Central memory CD4-positive, alpha-beta T cell (primary cell): ENCODE measurements around the gene PPP1R7.

ENCODE experiments used
- DNase-seq: peaks from one replicate; pipeline ENCODE4 v3.0.0; 2022

Gene PPP1R7

DNA sequence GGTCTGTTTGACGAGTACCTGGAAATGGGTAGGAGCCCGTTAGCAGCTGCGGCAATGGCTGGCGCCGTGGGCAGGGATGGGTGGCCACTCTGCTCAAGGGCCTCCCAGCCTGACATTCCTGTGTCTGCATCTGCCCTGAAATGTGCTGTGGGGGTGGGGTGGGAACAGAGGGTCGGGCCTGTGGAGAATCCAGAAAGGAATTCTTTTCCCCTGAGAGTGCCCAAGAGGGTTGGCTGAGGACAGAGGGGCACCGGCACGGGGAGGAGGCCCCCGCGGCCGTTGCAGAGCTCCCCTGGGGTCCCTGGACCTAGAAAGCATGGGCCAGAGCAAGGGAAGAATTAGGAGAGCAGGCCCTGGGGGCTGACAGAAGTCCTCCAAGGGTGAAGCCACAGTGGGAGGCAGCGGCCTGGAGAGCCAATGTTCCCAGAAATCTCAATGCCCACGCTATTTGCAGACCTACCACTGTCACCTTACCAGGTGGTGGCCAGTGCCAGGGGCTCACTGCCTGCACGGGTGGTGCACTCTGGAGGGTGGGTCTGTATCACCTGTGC is 66.0 kb downstream of the PPP1R7 start:
- DNase-seq, result no peak

DNA sequence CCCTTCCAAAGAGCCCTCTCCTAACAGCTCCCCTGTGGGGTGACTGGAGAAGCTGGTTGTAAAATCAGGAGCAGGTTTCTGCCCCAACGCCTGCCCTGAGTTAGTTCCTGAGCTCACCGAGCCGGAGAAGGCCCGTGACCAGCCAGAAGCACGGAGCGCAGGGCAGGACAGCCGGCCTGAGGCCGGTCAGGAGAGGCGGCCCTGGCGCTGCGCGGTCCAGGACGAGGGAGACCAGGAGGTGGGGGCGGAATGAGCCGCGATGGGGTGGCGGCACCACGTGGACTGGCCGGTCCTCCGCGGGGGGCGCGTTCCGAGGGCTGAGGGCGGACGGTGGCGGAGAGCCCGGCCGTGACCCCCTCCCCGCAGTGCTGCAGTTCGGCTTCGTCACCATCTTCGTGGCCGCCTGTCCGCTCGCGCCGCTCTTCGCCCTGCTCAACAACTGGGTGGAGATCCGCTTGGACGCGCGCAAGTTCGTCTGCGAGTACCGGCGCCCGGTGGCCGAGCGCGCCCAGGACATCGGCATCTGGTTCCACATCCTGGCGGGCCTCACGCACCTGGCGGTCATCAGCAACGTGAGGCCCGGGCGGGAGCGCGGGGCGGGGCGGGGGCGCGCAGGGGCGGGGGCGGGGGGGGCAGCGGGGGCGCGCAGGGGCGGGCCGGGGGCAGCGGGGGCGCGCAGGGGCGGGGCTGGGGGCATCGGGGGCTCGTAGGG is 67.2 kb downstream of the PPP1R7 start:
- DNase-seq, result peak; percentile 28

DNA sequence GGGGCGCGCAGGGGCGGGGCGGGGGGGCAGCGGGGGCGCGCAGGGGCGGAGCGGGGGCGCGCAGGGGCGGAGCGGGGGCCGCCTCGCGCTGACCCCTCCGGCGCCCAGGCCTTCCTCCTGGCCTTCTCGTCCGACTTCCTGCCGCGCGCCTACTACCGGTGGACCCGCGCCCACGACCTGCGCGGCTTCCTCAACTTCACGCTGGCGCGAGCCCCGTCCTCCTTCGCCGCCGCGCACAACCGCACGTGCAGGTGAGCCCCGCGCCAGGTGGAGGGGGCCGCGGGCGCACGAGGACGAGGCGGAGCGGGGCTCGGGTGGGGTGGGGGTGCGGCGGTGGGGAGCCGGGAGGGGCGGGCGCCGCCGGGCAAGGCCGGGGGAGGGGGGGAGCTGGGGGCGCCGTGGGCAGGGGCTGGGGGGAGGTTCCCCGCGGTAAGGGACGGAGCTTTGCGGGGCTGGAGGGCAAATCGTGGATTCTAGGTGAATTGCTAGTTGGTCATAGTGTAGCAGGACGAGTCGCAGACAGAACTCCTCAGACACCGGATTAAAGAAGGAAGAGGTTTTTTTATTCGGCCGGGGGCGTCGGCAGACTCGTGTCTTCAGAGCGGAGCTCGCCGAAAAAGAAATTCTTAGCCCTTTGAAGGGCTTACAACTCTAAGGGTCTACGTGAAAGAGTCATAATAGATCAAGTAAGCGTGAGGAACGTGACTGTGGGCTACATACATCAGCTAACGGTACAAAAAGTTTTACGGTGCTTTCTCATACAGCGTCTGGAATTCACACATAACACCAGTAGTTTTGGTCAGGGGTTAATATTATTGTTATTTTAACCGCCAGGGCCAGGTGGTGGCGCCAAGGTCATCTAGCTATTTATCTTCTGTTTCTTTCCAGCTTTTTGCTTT is 68.1 kb downstream of the PPP1R7 start:
- DNase-seq, result peak; percentile 39

DNA sequence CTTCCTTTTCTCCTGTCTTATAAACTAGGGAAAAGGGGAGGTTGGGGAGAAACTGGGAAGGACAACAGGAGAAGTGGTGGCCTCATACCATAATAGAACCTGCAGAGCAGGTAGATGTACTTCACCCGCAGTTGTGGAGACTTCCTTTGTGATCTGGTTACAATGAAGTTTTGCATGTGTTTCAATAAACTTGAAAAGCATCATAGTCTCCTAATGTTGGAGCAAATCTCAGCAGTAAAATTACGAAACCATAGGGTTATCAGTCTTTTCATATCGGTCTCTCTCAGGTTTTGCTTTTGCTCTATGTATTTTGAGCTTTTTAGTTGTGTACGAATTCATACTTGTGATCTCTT is 68.7 kb downstream of the PPP1R7 start:
- DNase-seq, result no peak

DNA sequence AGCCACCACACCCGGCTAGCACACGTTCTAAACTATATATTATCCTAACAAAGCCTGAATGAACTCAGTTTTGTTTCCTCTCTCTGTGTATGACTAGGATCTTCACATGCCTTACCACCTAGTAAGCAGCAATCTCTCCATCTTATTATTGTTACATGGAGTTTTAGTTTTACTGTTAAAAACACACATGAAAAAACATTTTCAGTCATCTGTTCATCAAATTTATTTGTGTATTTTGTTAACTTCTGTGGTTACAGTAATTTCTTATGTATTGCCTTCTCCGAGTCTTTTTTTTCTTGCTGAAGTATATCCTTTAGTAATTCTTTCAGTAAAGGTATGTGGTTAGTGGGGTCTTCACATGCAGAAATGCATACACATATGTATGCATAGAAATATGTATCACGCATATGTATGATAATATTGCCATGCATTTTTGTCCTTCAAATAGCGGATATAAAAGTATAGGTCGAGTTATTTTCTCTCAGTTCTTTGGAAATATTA is 69.6 kb downstream of the PPP1R7 start:
- DNase-seq, result no peak

DNA sequence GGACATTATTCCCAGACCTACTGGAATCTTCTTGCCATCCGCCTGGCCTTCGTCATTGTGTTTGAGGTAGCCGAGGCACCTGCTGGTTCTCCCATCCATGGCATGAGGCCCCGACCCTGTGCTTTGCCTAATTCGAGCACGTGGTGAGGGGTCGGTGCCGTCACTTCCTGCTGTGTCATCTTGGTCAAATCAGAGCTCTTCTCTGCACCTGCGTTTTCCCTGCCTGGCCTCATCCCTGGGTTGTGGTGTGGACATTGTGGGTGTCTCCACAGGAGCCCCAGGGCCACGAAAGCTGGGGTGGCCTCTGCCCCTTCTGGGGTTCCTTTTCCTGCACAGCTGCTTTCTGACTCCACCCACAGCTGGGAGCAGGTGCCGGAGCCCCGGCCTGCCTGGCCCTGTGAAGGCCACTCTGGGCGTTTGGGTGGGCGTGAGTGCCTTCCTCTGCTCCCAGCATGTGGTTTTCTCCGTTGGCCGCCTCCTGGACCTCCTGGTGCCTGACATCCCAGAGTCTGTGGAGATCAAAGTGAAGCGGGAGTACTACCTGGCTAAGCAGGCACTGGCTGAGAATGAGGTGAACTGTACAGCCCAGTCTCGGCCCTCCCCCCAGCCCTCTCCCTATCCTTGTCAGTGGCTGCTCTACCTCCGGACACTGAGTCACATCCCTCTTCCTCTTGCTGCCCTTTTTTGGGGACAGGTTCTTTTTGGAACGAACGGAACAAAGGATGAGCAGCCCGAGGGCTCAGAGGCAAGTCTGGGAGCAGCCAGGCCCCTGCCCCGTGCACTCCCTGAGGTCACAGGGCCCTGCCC is 73.1 kb downstream of the PPP1R7 start:
- DNase-seq, result no peak

DNA sequence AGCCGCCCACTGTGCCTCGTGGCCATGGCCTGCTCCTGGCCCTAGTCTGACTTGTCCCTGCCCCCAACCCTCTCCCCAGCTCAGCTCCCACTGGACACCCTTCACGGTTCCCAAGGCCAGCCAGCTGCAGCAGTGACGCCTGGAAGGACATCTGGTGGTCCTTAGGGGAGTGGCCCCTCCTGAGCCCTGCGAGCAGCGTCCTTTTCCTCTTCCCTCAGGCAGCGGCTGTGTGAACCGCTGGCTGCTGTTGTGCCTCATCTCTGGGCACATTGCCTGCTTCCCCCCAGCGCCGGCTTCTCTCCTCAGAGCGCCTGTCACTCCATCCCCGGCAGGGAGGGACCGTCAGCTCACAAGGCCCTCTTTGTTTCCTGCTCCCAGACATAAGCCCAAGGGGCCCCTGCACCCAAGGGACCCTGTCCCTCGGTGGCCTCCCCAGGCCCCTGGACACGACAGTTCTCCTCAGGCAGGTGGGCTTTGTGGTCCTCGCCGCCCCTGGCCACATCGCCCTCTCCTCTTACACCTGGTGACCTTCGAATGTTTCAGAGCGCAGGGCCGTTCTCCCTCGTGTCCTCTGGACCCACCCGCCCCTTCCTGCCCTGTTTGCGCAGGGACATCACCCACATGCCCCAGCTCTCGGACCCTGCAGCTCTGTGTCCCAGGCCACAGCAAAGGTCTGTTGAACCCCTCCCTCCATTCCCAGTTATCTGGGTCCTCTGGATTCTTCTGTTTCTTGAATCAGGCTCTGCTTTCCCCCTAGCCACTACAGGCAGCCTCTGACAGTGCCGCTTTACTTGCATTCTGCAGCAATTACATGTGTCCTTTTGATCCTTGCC is 74.0 kb downstream of the PPP1R7 start:
- no peak for DNase-seq

DNA sequence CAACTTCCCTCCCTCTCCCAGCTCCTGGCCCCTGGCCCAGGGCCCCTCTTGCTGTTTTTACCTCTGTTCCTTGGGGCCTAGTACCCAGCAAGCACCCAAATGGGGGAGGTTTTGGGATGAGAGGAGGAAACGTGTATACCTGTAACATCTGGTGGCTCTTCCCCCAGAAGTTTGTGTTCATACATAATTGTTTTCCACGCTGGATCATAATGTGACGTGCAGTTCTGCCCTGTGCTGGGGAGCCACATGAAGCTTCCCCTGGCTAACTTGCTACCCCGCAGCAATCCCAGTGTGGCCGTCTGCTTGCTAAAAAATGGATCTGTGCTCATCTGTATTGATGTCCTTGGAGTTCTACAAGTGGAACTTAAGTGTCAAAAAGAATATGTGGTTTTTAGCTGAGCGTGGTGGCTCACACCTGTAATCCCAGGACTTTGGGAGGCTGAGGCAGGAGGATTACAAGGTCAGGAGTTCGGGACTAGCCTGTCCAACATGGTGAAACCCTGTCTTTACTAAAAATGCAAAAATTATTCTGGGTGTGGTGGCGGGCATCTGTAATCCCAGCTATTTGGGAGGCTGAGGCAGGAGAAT is 74.7 kb downstream of the PPP1R7 start:
- no peak for DNase-seq

DNA sequence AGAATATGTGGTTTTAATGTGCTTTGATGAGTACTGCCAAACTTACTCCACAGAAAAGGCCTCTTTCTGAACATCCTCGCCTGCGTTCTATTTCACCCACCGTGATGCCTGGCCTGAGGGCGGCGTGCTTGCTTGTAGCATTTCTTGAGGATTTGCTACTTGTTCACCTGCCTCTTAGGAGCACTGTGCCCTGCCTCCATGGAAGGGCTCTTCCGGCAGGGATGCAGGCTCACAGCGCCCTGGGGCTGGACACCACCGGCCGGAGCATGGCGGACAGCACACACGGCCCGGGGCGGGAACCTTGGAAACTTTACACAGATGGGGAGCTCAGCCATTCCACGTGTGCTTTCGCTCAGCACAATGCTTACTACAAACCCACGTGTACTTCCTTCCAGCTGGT is 75.3 kb downstream of the PPP1R7 start:
- DNase-seq, result no peak

DNA sequence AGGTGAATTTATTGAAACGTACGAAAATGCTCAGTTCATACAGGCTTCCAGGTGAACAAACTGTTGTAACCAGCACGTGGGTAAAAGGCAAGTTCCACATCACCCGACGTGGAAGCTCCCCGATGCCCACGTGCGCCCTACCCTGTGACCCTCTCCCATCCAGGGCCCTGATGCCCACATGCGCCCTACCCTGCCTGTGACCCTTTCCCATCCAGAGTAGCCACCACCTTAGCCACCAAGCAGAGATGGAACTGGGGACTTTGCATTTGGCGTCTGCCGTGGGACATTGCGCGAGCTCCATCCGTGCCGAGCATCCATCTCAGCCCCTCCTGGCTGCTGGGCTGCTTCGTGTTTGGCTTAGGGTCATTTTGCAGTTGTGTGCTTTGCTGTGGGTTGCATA is 75.7 kb downstream of the PPP1R7 start:
- no peak for DNase-seq

DNA sequence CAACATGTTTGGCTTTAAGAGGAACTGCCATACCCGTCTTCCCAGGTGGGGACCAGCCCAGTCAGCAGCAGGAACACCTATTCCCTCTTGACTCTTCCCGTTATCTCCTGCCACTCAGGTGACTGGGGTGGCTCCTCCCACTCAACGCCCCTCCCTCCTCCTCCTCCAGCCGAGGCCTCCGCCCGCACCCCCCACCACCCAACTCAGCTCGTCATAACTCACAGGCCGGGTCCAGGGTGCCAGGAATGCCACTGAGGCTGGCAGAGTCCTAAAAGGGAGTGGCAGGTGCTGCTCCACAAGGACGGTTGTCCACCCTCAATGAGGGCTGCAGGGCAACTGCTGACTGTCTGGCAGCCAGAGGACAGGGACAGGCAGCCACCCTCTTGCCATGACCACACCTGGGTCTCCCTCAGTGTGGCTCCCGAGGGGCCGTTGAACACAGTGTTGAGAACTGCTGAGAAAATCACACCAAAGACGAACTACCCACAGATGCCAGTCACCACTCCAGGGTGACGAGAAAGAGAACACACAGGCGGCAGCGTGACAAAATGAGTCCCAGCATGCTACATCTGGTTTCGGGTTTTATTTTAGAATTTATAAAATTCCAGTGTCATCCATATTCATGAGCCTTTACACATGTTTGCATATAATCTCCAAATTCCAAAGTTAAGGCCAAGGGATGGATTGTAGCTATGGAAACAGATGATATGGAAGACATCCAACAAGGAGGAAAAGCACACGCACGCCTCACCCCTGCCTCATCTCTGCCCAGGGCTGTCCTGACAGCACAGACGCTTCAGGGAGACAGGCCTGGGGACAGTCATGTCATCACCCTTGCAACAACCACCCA is 76.7 kb downstream of the PPP1R7 start:
- no peak for DNase-seq

DNA sequence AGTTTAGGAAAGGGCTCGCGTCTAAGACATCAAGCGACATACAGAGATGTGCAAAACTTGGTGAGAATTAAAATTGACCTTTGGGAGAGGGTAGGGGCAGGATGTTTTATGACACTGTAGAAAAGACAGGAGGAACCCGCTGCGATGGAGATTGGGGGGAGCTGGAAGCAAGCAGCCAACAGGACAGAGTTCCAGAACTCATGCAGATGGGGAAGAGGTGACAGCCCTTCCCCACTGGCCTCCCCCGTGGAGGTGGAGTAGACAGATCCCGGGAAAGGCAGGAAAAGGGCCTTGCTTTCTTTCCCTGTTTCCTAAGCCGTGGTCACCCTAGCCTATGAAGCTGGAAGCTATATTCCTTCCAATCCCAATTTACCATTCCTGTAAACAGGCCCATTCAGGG is 77.3 kb downstream of the PPP1R7 start:
- DNase-seq, result no peak

DNA sequence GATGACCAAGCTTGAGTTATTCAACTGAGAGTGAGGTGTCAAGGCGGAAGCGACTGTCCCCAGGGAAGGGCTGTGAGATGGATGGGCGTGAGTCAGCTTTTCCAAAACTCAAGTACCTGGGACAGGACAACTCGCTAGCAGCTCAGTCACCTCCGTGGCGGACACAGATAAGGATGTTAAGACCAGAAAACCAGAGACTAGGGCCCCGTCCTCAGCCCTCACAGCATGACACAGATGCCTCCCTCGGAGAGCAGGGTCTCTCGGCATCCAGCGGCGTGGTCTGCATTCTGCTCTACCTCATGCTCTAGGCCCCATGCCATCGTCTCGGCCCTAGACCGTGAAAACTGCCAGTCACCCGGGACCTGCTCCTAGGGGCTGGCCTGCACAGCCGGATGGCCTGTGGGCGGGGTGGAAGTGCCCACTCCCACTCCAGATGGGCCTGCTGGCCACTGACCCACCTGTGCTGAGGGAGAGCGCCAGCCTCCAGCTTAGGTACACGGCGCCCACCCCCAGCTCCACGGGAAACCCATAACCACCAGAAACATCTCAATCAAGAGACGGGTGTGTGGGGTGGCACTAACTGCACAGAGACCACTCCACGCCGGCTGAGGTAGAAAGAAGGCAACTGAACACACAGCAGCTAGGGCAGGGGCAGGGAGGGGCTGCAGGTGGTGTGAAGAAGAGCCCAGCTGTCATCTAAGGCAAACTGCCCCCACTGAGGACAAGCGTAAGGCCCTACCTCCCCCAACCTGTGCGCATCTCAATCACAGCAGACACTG is 78.0 kb downstream of the PPP1R7 start:
- DNase-seq, result no peak

DNA sequence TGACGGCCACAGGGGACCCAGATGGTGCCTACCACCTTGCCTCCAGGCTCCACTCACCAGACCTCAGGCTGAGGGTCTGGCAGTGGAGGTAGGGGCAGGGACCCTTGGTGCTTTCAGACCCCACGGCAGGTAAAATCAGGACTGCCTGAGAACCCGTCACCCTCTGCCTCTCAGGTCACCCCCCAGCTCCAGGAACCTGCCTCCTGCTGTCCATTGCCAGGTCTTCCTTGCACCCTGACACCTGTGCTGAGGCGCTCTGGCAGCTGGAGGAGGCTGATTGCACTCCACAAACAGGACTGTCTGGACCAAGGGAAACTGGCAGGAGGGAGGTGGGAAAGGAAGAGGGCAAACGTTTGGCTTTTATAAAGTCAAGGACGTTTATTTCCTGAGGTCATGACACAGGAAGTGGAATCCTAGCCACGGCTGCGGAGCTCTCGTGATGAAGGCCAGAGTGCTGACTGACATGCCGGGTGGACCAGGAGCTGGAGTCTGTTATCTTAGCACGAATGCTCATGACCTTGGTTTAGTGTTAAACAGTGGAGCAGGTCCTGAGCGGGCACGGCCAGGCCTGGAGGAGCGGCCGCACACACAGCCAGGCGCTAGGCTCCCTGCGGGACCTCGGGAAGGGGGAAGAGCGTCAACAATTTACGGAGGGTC is 78.7 kb downstream of the PPP1R7 start:
- DNase-seq, result no peak

DNA sequence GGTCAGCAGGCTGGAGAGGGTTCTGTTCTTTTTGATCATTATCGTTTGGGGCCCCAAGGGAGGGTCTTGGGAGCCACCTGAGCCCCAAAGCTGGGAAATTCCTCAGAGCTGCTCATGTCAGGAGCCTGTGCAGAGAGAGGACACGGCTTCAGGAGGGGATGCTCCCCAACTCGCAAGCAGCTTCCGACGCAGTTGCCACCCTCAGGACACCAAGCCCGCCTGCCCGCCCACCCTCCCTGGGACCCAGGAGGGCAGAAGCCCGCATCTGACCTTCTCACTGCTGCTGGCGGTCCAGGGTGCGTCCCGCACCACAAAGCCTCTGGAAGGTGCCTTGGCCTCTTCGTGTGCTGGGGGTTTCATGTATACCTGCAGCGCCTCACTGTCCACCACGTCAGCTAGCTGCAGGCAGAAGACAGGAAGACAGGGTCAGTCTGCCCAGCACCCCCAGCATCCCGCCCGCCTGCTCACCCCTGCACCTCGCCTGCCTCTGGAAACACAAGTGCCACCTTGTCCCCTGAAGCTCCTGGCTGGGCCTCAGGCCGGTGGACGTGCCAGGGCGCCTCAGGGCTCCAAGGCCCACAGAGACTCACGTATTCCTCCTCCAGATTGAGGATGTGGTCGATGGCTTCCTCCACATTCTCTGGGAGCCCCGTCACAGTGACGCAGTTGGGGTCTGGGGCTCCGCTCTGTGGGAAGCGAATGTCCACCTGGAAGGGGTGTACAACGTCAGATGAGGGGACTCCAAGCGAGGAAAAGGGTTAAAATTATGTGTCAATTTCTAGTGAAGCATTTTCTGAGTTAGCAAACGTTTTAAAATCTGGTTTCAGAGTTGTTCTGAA is 79.5 kb downstream of the PPP1R7 start:
- no peak for DNase-seq

DNA sequence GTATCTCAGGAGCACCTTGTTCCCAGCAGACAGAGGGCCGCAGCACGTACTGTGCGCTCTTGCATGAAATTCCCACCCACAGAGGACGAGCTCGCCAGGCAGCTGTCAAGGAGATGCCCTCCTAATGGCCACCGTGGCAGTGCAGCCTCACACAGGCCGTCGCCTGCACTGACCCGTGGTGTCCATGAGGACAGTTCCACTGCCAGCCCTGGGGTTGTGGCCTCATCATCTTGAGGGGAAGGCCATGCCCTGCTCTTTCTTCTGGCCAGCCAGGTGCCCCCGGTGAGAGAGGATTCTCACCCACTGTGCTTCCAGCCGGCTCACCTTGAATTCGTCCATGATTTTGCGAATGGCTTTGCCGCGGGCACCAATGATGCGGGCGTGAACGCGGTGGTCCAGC is 80.2 kb downstream of the PPP1R7 start:
- no peak for DNase-seq

DNA sequence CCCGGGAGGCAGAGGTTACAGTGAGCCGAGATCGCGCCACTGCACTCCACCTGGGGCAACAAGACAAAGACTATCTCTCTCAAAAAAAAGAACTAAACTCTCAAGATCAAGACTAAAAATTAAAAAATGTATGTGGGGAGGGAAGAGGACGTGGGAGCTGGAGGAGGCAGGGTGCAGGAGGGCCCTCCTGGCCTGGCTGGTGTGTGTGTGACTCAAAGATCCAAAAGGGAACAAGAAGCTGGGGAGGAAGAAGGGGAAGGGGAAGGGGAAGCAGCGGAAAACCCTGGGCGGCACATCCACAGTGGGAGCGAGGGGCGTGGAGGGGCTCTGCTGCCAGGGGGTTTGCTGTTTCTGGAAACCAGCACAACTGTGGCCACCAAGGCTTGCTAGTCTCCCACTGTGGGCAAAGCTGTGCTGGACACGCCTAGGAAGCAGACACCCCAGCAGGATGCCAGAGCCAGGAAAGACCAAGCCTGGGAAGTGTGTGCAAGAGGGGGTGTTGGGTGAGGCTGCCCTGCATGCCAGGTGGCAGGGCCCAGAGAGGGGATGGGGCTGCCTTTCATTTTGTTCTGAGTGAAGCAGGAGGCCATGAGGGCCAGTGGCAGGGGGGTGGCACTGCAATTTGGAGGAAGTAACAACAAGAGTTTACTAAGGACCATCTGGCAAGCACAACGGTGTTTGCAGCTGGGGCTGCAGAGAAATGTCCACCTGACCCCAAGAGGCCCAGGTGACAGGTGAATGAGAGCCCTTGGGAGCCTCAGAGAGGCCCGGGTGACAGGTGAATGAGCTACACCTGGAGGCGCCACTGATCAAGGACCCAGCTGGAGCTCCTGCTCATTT is 82.7 kb downstream of the PPP1R7 start:
- DNase-seq, result no peak
